ENCODE data around the gene MAP9. TPM values are rescaled to one million over a fixed set of nuclear protein-coding genes. Genes with fewer than 3 reads are reported as not detected.

The MAP9 gene
- total and polyA plus RNA-seq, 2 donors (not counting 1 experiment from before 2014, with no cell fraction given): 4.5 to 16.3 TPM

GRCh38 chr4:155338196-155338595, 38.6 kb downstream of the MAP9 start:
- peaks cover 0 to 15% (median 0%) of the 10 kb centered on the region in 3 donors for H3K9me3 ChIP-seq (ENCODE audit: control extremely low read depth in 1 of 3, control insufficient read depth in 2 of 3, insufficient read depth in 1 of 3, low read length in 2 of 3)
- H2AFZ ChIP-seq (ENCODE audit: insufficient read depth, low read depth, low read length, poor library complexity, severe bottlenecking): no peak overlapping the region
- H3K4me3 ChIP-seq (ENCODE audit: control extremely low read depth in 1 of 5, extremely low read depth in 1 of 5, insufficient read depth in 1 of 5, low read depth in 2 of 5, low read length in 4 of 5): no peak overlapping the region
- ATAC-seq (ENCODE audit: low read depth): no peak
- no peak for DNase-seq
- H3K79me2 ChIP-seq (ENCODE audit: control insufficient read depth, insufficient read depth, low read length): no peaks in the 10 kb centered on the region
- no peaks in the 10 kb centered on the region for H3K36me3 ChIP-seq (replicated peaks in 1 of 2; ENCODE audit: control extremely low read depth in 1 of 2, control insufficient read depth in 1 of 2, extremely low read depth in 1 of 2, insufficient read depth in 2 of 2, low read length in 1 of 2)
- no peak overlapping the region for H3K4me3 Mint-ChIP-seq
- no peaks in the 10 kb centered on the region for H3K9me3 Mint-ChIP-seq (ENCODE audit: insufficient read depth)
- no peak overlapping the region for H3K27ac Mint-ChIP-seq
- H3K27me3 ChIP-seq (replicated peaks in 1 of 4; ENCODE audit: control extremely low read depth in 1 of 4, control insufficient read depth in 3 of 4, insufficient read depth in 4 of 4, low read length in 3 of 4): peaks cover 0 to 4% (median 0%) of the 10 kb centered on the region in 4 experiments
- TF ChIP-seq, protein P1, sequence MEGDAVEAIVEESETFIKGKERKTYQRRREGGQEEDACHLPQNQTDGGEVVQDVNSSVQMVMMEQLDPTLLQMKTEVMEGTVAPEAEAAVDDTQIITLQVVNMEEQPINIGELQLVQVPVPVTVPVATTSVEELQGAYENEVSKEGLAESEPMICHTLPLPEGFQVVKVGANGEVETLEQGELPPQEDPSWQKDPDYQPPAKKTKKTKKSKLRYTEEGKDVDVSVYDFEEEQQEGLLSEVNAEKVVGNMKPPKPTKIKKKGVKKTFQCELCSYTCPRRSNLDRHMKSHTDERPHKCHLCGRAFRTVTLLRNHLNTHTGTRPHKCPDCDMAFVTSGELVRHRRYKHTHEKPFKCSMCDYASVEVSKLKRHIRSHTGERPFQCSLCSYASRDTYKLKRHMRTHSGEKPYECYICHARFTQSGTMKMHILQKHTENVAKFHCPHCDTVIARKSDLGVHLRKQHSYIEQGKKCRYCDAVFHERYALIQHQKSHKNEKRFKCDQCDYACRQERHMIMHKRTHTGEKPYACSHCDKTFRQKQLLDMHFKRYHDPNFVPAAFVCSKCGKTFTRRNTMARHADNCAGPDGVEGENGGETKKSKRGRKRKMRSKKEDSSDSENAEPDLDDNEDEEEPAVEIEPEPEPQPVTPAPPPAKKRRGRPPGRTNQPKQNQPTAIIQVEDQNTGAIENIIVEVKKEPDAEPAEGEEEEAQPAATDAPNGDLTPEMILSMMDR (IDR thresholded peaks at IDR 0.05): no peak
- no peak for TF ChIP-seq EZH2 (IDR thresholded peaks at IDR 0.05; ENCODE audit: borderline replicate concordance, insufficient read depth, low read depth, low read length, poor library complexity, severe bottlenecking)
- CTCF ChIA-PET: no interaction called here
- H3K4me1 Mint-ChIP-seq: no peaks in the 10 kb centered on the region
- no peak overlapping the region for H3K27ac ChIP-seq (ENCODE audit: low read length in 2 of 2)
- no peaks in the 10 kb centered on the region for H4K20me1 ChIP-seq (ENCODE audit: control insufficient read depth, insufficient read depth, low read length, poor library complexity, severe bottlenecking)
- POLR2A ChIA-PET: no interaction called here
- no peak overlapping the region for H3K9ac ChIP-seq (ENCODE audit: low read length)
- no peaks in the 10 kb centered on the region for H3K4me1 ChIP-seq (ENCODE audit: control insufficient read depth in 2 of 2, insufficient read depth in 2 of 2, low read length in 2 of 2)
- intact Hi-C loops (cut with micrococcal nuclease): no loop called here
- WGBS (ENCODE audit: insufficient coverage): no CpG with 5 or more reads among the region's 1 CpG
- no peak overlapping the region for H3K4me2 ChIP-seq (replicated peaks; ENCODE audit: low read depth, low read length, poor library complexity, severe bottlenecking)
- no peaks in the 10 kb centered on the region for H3K27me3 Mint-ChIP-seq

- no peak overlapping the region for H3K4me3 ChIP-seq (ENCODE audit: control extremely low read depth in 1 of 5, extremely low read depth in 1 of 5, insufficient read depth in 1 of 5, low read depth in 2 of 5, low read length in 4 of 5)
- 100% methylated on average over 1 of the region's 3 CpGs for WGBS (ENCODE audit: insufficient coverage)
- no peak overlapping the region for H3K27ac Mint-ChIP-seq
- H3K9me3 Mint-ChIP-seq (ENCODE audit: insufficient read depth): no peaks in the 10 kb centered on the region
- H3K4me1 ChIP-seq (ENCODE audit: control insufficient read depth in 2 of 2, insufficient read depth in 2 of 2, low read length in 2 of 2): no peaks in the 10 kb centered on the region
- no peak overlapping the region for H3K4me3 Mint-ChIP-seq
- peaks cover 0 to 15% (median 0%) of the 10 kb centered on the region in 3 donors for H3K9me3 ChIP-seq (ENCODE audit: control extremely low read depth in 1 of 3, control insufficient read depth in 2 of 3, insufficient read depth in 1 of 3, low read length in 2 of 3)
- H3K79me2 ChIP-seq (ENCODE audit: control insufficient read depth, insufficient read depth, low read length): no peaks in the 10 kb centered on the region
- ChIA-PET CTCF (no interaction called here), POLR2A (no interaction called here)
- no peak overlapping the region for H3K27ac ChIP-seq (ENCODE audit: low read length in 2 of 2)
- no peak overlapping the region for H2AFZ ChIP-seq (ENCODE audit: insufficient read depth, low read depth, low read length, poor library complexity, severe bottlenecking)
- H3K27me3 Mint-ChIP-seq: no peaks in the 10 kb centered on the region
- no peaks in the 10 kb centered on the region for H3K36me3 ChIP-seq (replicated peaks in 1 of 2; ENCODE audit: control extremely low read depth in 1 of 2, control insufficient read depth in 1 of 2, extremely low read depth in 1 of 2, insufficient read depth in 2 of 2, low read length in 1 of 2)
- intact Hi-C loops (cut with micrococcal nuclease): no loop called here
- H3K27me3 ChIP-seq (replicated peaks in 1 of 4; ENCODE audit: control extremely low read depth in 1 of 4, control insufficient read depth in 3 of 4, insufficient read depth in 4 of 4, low read length in 3 of 4): peaks cover 0 to 4% (median 0%) of the 10 kb centered on the region in 4 experiments
- no peaks in the 10 kb centered on the region for H4K20me1 ChIP-seq (ENCODE audit: control insufficient read depth, insufficient read depth, low read length, poor library complexity, severe bottlenecking)
- DNase-seq (no peak), ATAC-seq (ENCODE audit: low read depth) (no peak)
- H3K4me1 Mint-ChIP-seq: no peaks in the 10 kb centered on the region
- no peak overlapping the region for H3K9ac ChIP-seq (ENCODE audit: low read length)
- no peak overlapping the region for H3K4me2 ChIP-seq (replicated peaks; ENCODE audit: low read depth, low read length, poor library complexity, severe bottlenecking)
- no peak for TF ChIP-seq EZH2 (IDR thresholded peaks at IDR 0.05; ENCODE audit: borderline replicate concordance, insufficient read depth, low read depth, low read length, poor library complexity, severe bottlenecking)
Measured at GRCh38 chr4:155336242-155336641, 40.5 kb downstream of the MAP9 start.

All from B cell (primary cell).